Activated T-cell treated with anti-CD3 and anti-CD28 coated beads, Interleukin-2, amount 50 U/mL, for 1 hour (primary cell): ENCODE measurements around the gene TAOK1.

Experiments
- DNase-seq: peaks from one replicate; pipeline ENCODE4 v3.0.0-alpha.2; 2020

Gene TAOK1

GRCh38 chr17:29586676-29587469 is 196.7 kb downstream of the TAOK1 start:
- peak; percentile 14 for DNase-seq

GRCh38 chr17:29587591-29587990 is 197.4 kb downstream of the TAOK1 start:
- no peak for DNase-seq

- no peak for DNase-seq
These were observed 197.9 kb downstream of the TAOK1 start for GRCh38 chr17:29588017-29588561.

GRCh38 chr17:29588562-29589411 is 198.6 kb downstream of the TAOK1 start:
- peak; percentile 57 for DNase-seq

- peak; percentile 86 for DNase-seq
These were observed 199.6 kb downstream of the TAOK1 start, which contains the start of gene GIT1 for GRCh38 chr17:29589524-29590410. GIT1 (minus strand) TSS chr17:29589648; CDS start chr17:29589378, 270 bp downstream.

- DNase-seq = peak; percentile 45
These were observed 200.4 kb downstream of the TAOK1 start for GRCh38 chr17:29590411-29591145.

- DNase-seq = no peak
These were observed 201.1 kb downstream of the TAOK1 start for GRCh38 chr17:29591146-29591736.

- peak; percentile 83 for DNase-seq
These were observed 201.8 kb downstream of the TAOK1 start for GRCh38 chr17:29591737-29592608.

- peak; percentile 56 for DNase-seq
These were observed 202.8 kb downstream of the TAOK1 start, which contains the start of gene ANKRD13B for GRCh38 chr17:29592850-29593551. ANKRD13B (plus strand) TSS chr17:29593132; CDS start chr17:29593622, 490 bp downstream.

- peak; percentile 47 for DNase-seq
These were observed 203.7 kb downstream of the TAOK1 start for GRCh38 chr17:29593591-29594518.

GRCh38 chr17:29594519-29595090 is 204.4 kb downstream of the TAOK1 start:
- DNase-seq = peak; percentile 16

GRCh38 chr17:29595107-29595942 is 205.2 kb downstream of the TAOK1 start:
- no peak for DNase-seq

GRCh38 chr17:29595943-29596774 is 206.0 kb downstream of the TAOK1 start:
- no peak for DNase-seq

GRCh38 chr17:29596811-29597210 is 206.6 kb downstream of the TAOK1 start:
- DNase-seq = no peak

- no peak for DNase-seq
These were observed 207.4 kb downstream of the TAOK1 start for GRCh38 chr17:29597361-29598172.
